A549 treated with CORT108297 at 1 μM for 4 hours (cell line): ENCODE results near the gene CHIC1. TPM values are rescaled to one million over a fixed set of nuclear protein-coding genes. Genes with fewer than 3 reads are reported as not detected.

Source experiments
- total RNA-seq: library from RNA; stranded (reverse); fragments of 200-300 nt; extraction: Qiagen RNA extraction; gene quantifications from 5 replicates; pipeline ENCODE4 v1.2.3, GENCODE V29; 2022

CHIC1 gene
- 4.1 to 5.6 TPM (median 4.7 TPM) in 5 replicates for total RNA-seq

DNA sequence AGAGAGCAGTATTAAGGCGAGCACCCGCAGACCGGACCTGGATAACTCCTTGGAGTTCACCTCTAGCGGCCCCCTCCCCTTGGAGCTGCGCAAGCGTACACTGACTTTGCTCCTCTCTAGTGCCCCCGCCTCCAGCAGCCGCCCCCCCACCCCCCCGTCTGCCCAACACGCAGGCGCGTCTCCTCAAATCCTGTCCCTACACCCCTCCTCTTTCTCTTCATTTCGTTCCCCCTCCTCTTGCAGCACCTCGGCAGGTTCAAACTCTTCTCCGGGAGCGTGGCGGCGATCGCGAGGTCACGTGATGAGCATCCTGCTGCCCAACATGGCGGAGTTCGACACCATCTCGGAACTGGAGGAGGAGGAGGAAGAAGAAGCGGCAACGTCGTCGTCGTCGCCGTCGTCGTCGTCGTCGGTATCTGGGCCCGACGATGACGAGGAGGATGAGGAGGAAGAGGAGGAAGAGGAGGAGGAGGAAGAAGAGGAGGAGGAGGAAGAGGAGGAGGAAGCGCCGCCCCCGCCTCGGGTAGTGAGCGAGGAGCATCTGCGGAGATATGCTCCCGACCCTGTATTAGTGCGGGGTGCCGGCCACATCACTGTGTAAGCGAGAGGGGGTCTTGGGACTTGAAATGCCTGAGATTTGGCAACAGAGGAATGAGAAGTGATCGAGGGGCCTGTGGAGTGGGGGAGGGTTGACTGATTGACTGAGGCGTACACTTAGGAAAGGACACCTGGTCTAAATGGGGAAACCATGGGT lies at the start of gene CHIC1:
Gene CHIC1, plus strand, starts transcription at position 214 of the 754 bp plus-strand sequence. Its CDS starts 88 bp downstream, at position 302.

Other genes with a start within 250 kb of the CHIC1 start
- gene CDX4, start 116.1 kb upstream of the CHIC1 start, total RNA-seq = not detected in 5 replicates